HEK293T (cell line): ENCODE data around the gene TTLL11.

Experiments used
- CTBP1 ChIP-seq: fragments of 450-650 bp; IDR thresholded peaks from 2 replicates; pipeline ENCODE4 v1.6.1; 2016; ENCODE audit warnings: borderline replicate concordance
- ELF4 ChIP-seq: fragments of 450-650 bp; IDR thresholded peaks from 2 replicates; pipeline ENCODE4 v1.6.1; 2017; ENCODE audit warnings: antibody characterized with exemption
- FOXK2 ChIP-seq: fragments of 450-650 bp; IDR thresholded peaks from 2 replicates; pipeline ENCODE4 v1.6.1; 2016; ENCODE audit warnings: mild to moderate bottlenecking
- FOXM1 ChIP-seq: fragments of 450-650 bp; IDR thresholded peaks from 2 replicates; pipeline ENCODE4 v1.6.1; 2017; ENCODE audit warnings: mild to moderate bottlenecking, borderline replicate concordance
- LEF1 ChIP-seq: fragments of 450-650 bp; IDR thresholded peaks from 2 replicates; pipeline ENCODE4 v1.6.1; 2017; ENCODE audit warnings: mild to moderate bottlenecking, borderline replicate concordance
- SUZ12 ChIP-seq: fragments of 450-650 bp; IDR thresholded peaks from 2 replicates; pipeline ENCODE4 v1.6.1; 2016; ENCODE audit warnings: mild to moderate bottlenecking

GRCh38 chr9:121995997-121996396 is 97.1 kb downstream of the TTLL11 start:
- TF ChIP-seq FOXM1 (no peak), SUZ12 (no peak), CTBP1 (no peak), FOXK2 (no peak), LEF1 (no peak), ELF4 (no peak)
